HEK293 (cell line): ENCODE data around the gene PMFBP1.

Source experiments
- CTCF ChIA-PET: fragments of 350-600 bp; formaldehyde crosslinking; extraction: SDS; loops from one replicate; lab custom pipeline; 2021; ENCODE audit warnings: antibody characterized with exemption; lab: Yijun Ruan, JAX
- POLR2A ChIA-PET: fragments of 300-600 bp; formaldehyde crosslinking; extraction: SDS; loops from one replicate; lab custom pipeline; 2020; ENCODE audit warnings: antibody characterized with exemption, inconsistent platforms; lab: Yijun Ruan, JAX
- H3K27ac ChIP-seq: fragments of 200-500 bp; sonication (Bioruptor generic); 2 replicates; pipeline ENCODE4 v1.5.1; 2014; ENCODE audit warnings: low read depth, low read length, control low read depth, inconsistent platforms; ENCODE audit errors: extremely low read depth
- H3K36me3 ChIP-seq, 2 experiments: fragments of 200-500 bp in 1 of 2; sonication (Bioruptor generic) in 1 of 2; 1 replicate in 1 of 2; 2 replicates in 1 of 2; pipeline ENCODE4 v1.5.1; 2014 to 2017; ENCODE audit warnings: inconsistent platforms in 2 of 2, low read length in 2 of 2; ENCODE audit not compliant: control insufficient read depth in 2 of 2, insufficient read depth in 1 of 2
- H3K4me1 ChIP-seq: fragments of 200-500 bp; sonication (Bioruptor generic); 2 replicates; pipeline ENCODE4 v1.5.1; 2014; ENCODE audit warnings: mild to moderate bottlenecking, low read length, inconsistent platforms; ENCODE audit not compliant: control insufficient read depth, insufficient read depth
- H3K4me3 ChIP-seq: 2 replicates; pipeline ENCODE4 v1.5.1; 2011; ENCODE audit warnings: low read depth, mild to moderate bottlenecking, control low read depth, low read length, moderate library complexity
- H3K9me3 ChIP-seq: fragments of 200-500 bp; sonication (Bioruptor generic); 2 replicates; pipeline ENCODE4 v1.5.1; 2014; ENCODE audit warnings: low read depth, low read length, inconsistent platforms; ENCODE audit not compliant: control insufficient read depth, insufficient read depth
- AEBP2 ChIP-seq: fragments of 450-650 bp; formaldehyde crosslinking; IDR thresholded peaks from 2 replicates; pipeline ENCODE4 v1.5.1; 2016; ENCODE audit warnings: missing biosample characterization, missing genetic modification characterization, borderline replicate concordance
- FEZF1 ChIP-seq: fragments of 450-650 bp; formaldehyde crosslinking; IDR thresholded peaks from 2 replicates; pipeline ENCODE4 v1.5.1; 2016; ENCODE audit warnings: missing biosample characterization, missing genetic modification characterization
- KLF9 ChIP-seq: fragments of 450-650 bp; formaldehyde crosslinking; IDR thresholded peaks from 2 replicates; pipeline ENCODE4 v1.5.1; 2016; ENCODE audit warnings: missing biosample characterization, missing genetic modification characterization, low read depth
- MEIS1 ChIP-seq: sonication (generic); formaldehyde crosslinking; IDR thresholded peaks from 2 replicates; pipeline ENCODE4 v1.8.1; 2022; ENCODE audit warnings: missing genetic modification reagents, mild to moderate bottlenecking, borderline replicate concordance
- TRIM28 ChIP-seq: IDR thresholded peaks from 2 replicates; pipeline ENCODE4 v1.6.1; 2011; ENCODE audit warnings: low read length, control low read depth, borderline replicate concordance
- WT1 ChIP-seq: fragments of 450-650 bp; formaldehyde crosslinking; IDR thresholded peaks from 2 replicates; pipeline ENCODE4 v1.5.1; 2016; ENCODE audit warnings: missing biosample characterization, missing genetic modification characterization
- YY1 ChIP-seq: fragments of 450-650 bp; formaldehyde crosslinking; IDR thresholded peaks from 2 replicates; pipeline ENCODE4 v1.5.1; 2018; ENCODE audit warnings: missing biosample characterization, missing genetic modification characterization
- ZBTB11 ChIP-seq: fragments of 450-650 bp; formaldehyde crosslinking; conservative IDR thresholded peaks from 2 replicates; pipeline ENCODE4 v1.5.1; 2016; ENCODE audit warnings: low read depth, missing biosample characterization, missing genetic modification characterization
- ZBTB20 ChIP-seq: fragments of 450-650 bp; formaldehyde crosslinking; IDR thresholded peaks from 2 replicates; pipeline ENCODE4 v1.5.1; 2016; ENCODE audit warnings: missing biosample characterization, missing genetic modification characterization
- ZFP41 ChIP-seq: fragments of 450-650 bp; formaldehyde crosslinking; IDR thresholded peaks from 2 replicates; pipeline ENCODE4 v1.5.1; 2016; ENCODE audit warnings: missing biosample characterization, missing genetic modification characterization, borderline replicate concordance
- ZNF132 ChIP-seq: fragments of 450-650 bp; formaldehyde crosslinking; IDR thresholded peaks from 2 replicates; pipeline ENCODE4 v1.5.1; 2017; ENCODE audit warnings: missing biosample characterization, missing genetic modification characterization, borderline replicate concordance
- ZNF146 ChIP-seq: fragments of 450-650 bp; formaldehyde crosslinking; IDR thresholded peaks from 2 replicates; pipeline ENCODE4 v1.5.1; 2016; ENCODE audit warnings: missing biosample characterization, missing genetic modification characterization
- ZNF211 ChIP-seq: fragments of 450-650 bp; formaldehyde crosslinking; IDR thresholded peaks from 2 replicates; pipeline ENCODE4 v1.5.1; 2016; ENCODE audit warnings: low read depth, missing biosample characterization, missing genetic modification characterization
- ZNF302 ChIP-seq: fragments of 450-650 bp; formaldehyde crosslinking; IDR thresholded peaks from 2 replicates; pipeline ENCODE4 v1.5.1; 2016; ENCODE audit warnings: missing biosample characterization, missing genetic modification characterization, low read depth
- ZNF366 ChIP-seq: fragments of 450-650 bp; formaldehyde crosslinking; conservative IDR thresholded peaks from 2 replicates; pipeline ENCODE4 v1.5.1; 2016; ENCODE audit warnings: missing biosample characterization, missing genetic modification characterization
- ZNF37A ChIP-seq: fragments of 450-650 bp; IDR thresholded peaks from 2 replicates; pipeline ENCODE4 v1.5.1; 2018; ENCODE audit warnings: missing biosample characterization, missing genetic modification characterization
- ZNF423 ChIP-seq: fragments of 450-650 bp; formaldehyde crosslinking; IDR thresholded peaks from 2 replicates; pipeline ENCODE4 v1.5.1; 2016; ENCODE audit warnings: missing biosample characterization, missing genetic modification characterization
- ZNF530 ChIP-seq: fragments of 450-650 bp; formaldehyde crosslinking; IDR thresholded peaks from 2 replicates; pipeline ENCODE4 v1.5.1; 2016; ENCODE audit warnings: low read depth, missing biosample characterization, missing genetic modification characterization
- ZNF639 ChIP-seq: fragments of 450-650 bp; formaldehyde crosslinking; IDR thresholded peaks from 2 replicates; pipeline ENCODE4 v1.5.1; 2016; ENCODE audit warnings: missing biosample characterization, missing genetic modification characterization
- ZNF701 ChIP-seq: fragments of 450-650 bp; formaldehyde crosslinking; IDR thresholded peaks from 2 replicates; pipeline ENCODE4 v1.5.1; 2016; ENCODE audit warnings: missing biosample characterization, missing genetic modification characterization
- ZSCAN4 ChIP-seq: fragments of 450-650 bp; formaldehyde crosslinking; IDR thresholded peaks from 2 replicates; pipeline ENCODE4 v1.5.1; 2017; ENCODE audit warnings: missing biosample characterization, missing genetic modification characterization

The PMFBP1 gene

GRCh38 chr16:72164691-72165090 is 7.3 kb downstream of the PMFBP1 start:
- POLR2A ChIA-PET = no interaction called here
- CTCF ChIA-PET = no interaction called here
- TF ChIP-seq ZFP41 (tag by site-specific recombination) (no peak), ZBTB20 (tag by site-specific recombination) (no peak), ZNF639 (no peak), ZNF366 (tag by site-specific recombination) (no peak), ZNF211 (no peak), TRIM28 (no peak), ZNF132 (tag by site-specific recombination) (no peak), ZNF701 (tag by site-specific recombination) (no peak), AEBP2 (tag by site-specific recombination) (no peak), YY1 (tag by site-specific recombination) (no peak), ZNF37A (tag by site-specific recombination) (no peak), ZSCAN4 (tag by site-specific recombination) (no peak), ZBTB11 (no peak), ZNF302 (no peak), ZNF146 (tag by site-specific recombination) (no peak)
- TF ChIP-seq, all 188 proteins: peak for 0

GRCh38 chr16:72162105-72162692 is 9.8 kb downstream of the PMFBP1 start:
- H3K27ac ChIP-seq = no peak overlapping the region
- no peaks in the 10 kb centered on the region for H3K9me3 ChIP-seq
- TF ChIP-seq ZNF423 (tag by site-specific recombination) (no peak), WT1 (tag by site-specific recombination) (no peak), ZNF530 (no peak), KLF9 (tag by site-specific recombination) (no peak), FEZF1 (tag by site-specific recombination) (no peak), MEIS1 (CRISPR knock-in tag) (no peak)
- CTCF ChIA-PET = interaction anchor here (0.6 to 1.2 kb wide), 2 partner anchors 11 to 12 kb away, joined by 3 read pairs; no protein-coding TSS in a partner anchor
- POLR2A ChIA-PET = no interaction called here
- no peak overlapping the region for H3K4me3 ChIP-seq
- no peaks in the 10 kb centered on the region for H3K4me1 ChIP-seq
- no peaks in the 10 kb centered on the region for H3K36me3 ChIP-seq

More at GRCh38 chr16:72164691-72165090, 7.3 kb downstream of the PMFBP1 start:
- Histone ChIP-seq H3K4me3 (no peak overlapping the region), H3K36me3 (no peaks in the 10 kb centered on the region), H3K4me1 (no peaks in the 10 kb centered on the region), H3K27ac (no peak overlapping the region), H3K9me3 (no peaks in the 10 kb centered on the region)
